Fibroblast of lung (primary cell): ENCODE results near the gene SF3A2. TPM values are rescaled to one million over a fixed set of nuclear protein-coding genes. Genes with fewer than 3 reads are reported as not detected.

ENCODE experiments used
- DNase-seq, 2 donors: peaks; one replicate each; pipeline versions ENCODE4 v3.0.0 to v3.0.0-alpha.2; 2010; ENCODE audit warnings: low read depth in 2 of 2
- H2AFZ ChIP-seq: 2 replicates; pipeline ENCODE4 v1.5.1; 2012; ENCODE audit warnings: low read length, control low read depth, inconsistent platforms
- H3K27ac ChIP-seq: 2 replicates; pipeline ENCODE4 v1.5.1; 2011; ENCODE audit warnings: low read length, control low read depth; ENCODE audit not compliant: insufficient read depth
- H3K27me3 ChIP-seq: 2 replicates; pipeline ENCODE4 v1.5.1; 2011; ENCODE audit warnings: mild to moderate bottlenecking, low read length; ENCODE audit not compliant: control insufficient read depth, insufficient read depth
- H3K36me3 ChIP-seq: 2 replicates; pipeline ENCODE4 v1.5.1; 2011; ENCODE audit warnings: low read length; ENCODE audit not compliant: control insufficient read depth, insufficient read depth
- H3K4me1 ChIP-seq: 2 replicates; pipeline ENCODE4 v1.5.1; 2011; ENCODE audit warnings: low read length; ENCODE audit not compliant: control insufficient read depth, insufficient read depth; ENCODE audit errors: extremely low read depth
- H3K4me2 ChIP-seq: 2 replicates; pipeline ENCODE4 v1.5.1; 2011; ENCODE audit warnings: low read length, control low read depth; ENCODE audit not compliant: insufficient read depth; ENCODE audit errors: extremely low read depth
- H3K4me3 ChIP-seq, 4 experiments: fragments of 200-600 bp in 1 of 4; sonication (generic) in 1 of 4; replicated peaks in 1 of 4; 2 replicates each; pipeline ENCODE4 v1.5.1; 2011 to 2016; ENCODE audit warnings: low read length in 4 of 4, low read depth in 3 of 4, mild to moderate bottlenecking in 3 of 4, control low read depth in 2 of 4, inconsistent platforms in 1 of 4, mixed read lengths in 1 of 4; ENCODE audit not compliant: insufficient read depth in 1 of 4; ENCODE audit errors: control extremely low read depth in 1 of 4
- H3K79me2 ChIP-seq: 2 replicates; pipeline ENCODE4 v1.5.1; 2012; ENCODE audit warnings: mild to moderate bottlenecking, low read length, inconsistent platforms; ENCODE audit not compliant: control insufficient read depth, insufficient read depth
- H3K9ac ChIP-seq: 2 replicates; pipeline ENCODE4 v1.5.1; 2011; ENCODE audit warnings: mild to moderate bottlenecking, low read length, control low read depth; ENCODE audit not compliant: insufficient read depth
- H3K9me3 ChIP-seq: 2 replicates; pipeline ENCODE4 v1.5.1; 2012; ENCODE audit warnings: low read depth, low read length; ENCODE audit not compliant: control insufficient read depth, insufficient read depth
- H4K20me1 ChIP-seq: 2 replicates; pipeline ENCODE4 v1.5.1; 2011; ENCODE audit warnings: low read length; ENCODE audit not compliant: control insufficient read depth, insufficient read depth; ENCODE audit errors: extremely low read depth
- EZH2 ChIP-seq: IDR thresholded peaks from 2 replicates; pipeline ENCODE4 v1.5.1; 2012; ENCODE audit warnings: low read length, control low read depth, mild to moderate bottlenecking; ENCODE audit errors: missing control alignments
- polyA plus RNA-seq, 2 donors: library from polyadenylated mRNA; depleted of rRNA in 1 of 2; stranded (reverse) in 1 of 2; unstranded in 1 of 2; fragments of >200 nt; gene quantifications; 2 replicates each; pipeline ENCODE4 v1.2.1, GENCODE V29; 2011 to 2012; ENCODE audit warnings: missing spikeins in 1 of 2
- total RNA-seq: library from RNA; depleted of rRNA; stranded (reverse); fragments of >200 nt; gene quantifications from 2 replicates; pipeline ENCODE4 v1.2.1, GENCODE V29; 2014
- TF ChIP-seq, protein P1 (sequence below), 2 donors: IDR thresholded peaks in 1 of 2; conservative IDR thresholded peaks in 1 of 2; 1 replicate in 1 of 2; 2 replicates in 1 of 2; pipeline ENCODE4 v1.5.1; 2011 to 2012; ENCODE audit warnings: low read length in 2 of 2, control low read depth in 1 of 2, inconsistent platforms in 1 of 2, low read depth in 1 of 2, mild to moderate bottlenecking in 1 of 2

SF3A2 gene
- total and polyA plus RNA-seq, 2 donors (not counting 1 experiment from before 2014, with no cell fraction given): 11.1 to 31.5 TPM

DNA sequence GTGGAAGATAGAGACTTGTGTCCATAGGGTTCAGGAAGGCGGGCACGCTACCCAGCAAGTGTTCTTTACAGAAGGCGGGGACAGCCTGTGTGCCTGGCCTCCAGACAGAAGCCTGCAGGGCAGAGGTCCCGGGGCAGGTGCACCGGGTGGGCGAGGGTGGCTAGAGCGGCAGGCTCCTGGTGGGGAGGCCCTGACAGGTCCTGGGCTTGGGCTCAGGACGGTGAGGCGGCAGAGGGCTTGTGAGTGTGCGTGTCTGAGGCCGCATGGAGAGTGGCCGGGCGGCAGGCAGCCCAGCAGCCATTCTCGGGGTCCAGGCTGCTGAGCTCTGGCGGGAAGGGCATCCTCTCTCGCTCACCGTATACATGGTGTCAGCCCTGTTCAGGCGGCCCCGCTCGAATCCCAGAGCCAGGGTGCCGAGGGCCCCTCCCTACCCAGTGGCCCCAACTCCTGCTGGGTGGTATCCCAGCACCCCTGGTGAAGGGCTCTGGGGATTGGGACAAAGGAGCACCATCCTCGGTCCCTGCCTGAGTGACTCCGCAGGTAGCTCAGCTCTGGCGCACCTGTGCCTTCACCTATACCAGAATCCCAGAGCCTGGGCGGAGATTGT is 9.5 kb downstream of the SF3A2 start:
- DNase-seq: no peak
- Histone ChIP-seq H3K4me1 (peaks cover 4% of the 10 kb centered on the region), H2AFZ (no peak overlapping the region), H3K9ac (no peak overlapping the region), H3K27ac (no peak overlapping the region), H3K4me3 (no peak overlapping the region), H3K36me3 (peaks cover 37% of the 10 kb centered on the region), H3K9me3 (no peaks in the 10 kb centered on the region), H3K4me2 (no peak overlapping the region), H3K27me3 (peaks cover 12% of the 10 kb centered on the region), H3K79me2 (peaks cover 34% of the 10 kb centered on the region), H4K20me1 (no peaks in the 10 kb centered on the region)
- no peak for TF ChIP-seq EZH2
- TF ChIP-seq, protein P1, sequence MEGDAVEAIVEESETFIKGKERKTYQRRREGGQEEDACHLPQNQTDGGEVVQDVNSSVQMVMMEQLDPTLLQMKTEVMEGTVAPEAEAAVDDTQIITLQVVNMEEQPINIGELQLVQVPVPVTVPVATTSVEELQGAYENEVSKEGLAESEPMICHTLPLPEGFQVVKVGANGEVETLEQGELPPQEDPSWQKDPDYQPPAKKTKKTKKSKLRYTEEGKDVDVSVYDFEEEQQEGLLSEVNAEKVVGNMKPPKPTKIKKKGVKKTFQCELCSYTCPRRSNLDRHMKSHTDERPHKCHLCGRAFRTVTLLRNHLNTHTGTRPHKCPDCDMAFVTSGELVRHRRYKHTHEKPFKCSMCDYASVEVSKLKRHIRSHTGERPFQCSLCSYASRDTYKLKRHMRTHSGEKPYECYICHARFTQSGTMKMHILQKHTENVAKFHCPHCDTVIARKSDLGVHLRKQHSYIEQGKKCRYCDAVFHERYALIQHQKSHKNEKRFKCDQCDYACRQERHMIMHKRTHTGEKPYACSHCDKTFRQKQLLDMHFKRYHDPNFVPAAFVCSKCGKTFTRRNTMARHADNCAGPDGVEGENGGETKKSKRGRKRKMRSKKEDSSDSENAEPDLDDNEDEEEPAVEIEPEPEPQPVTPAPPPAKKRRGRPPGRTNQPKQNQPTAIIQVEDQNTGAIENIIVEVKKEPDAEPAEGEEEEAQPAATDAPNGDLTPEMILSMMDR (conservative IDR thresholded peaks at IDR 0.05 in 1 of 2, IDR thresholded peaks at IDR 0.05 in 1 of 2; ENCODE audit: low read depth in 1 of 2, low read length in 2 of 2): no peak

DNA sequence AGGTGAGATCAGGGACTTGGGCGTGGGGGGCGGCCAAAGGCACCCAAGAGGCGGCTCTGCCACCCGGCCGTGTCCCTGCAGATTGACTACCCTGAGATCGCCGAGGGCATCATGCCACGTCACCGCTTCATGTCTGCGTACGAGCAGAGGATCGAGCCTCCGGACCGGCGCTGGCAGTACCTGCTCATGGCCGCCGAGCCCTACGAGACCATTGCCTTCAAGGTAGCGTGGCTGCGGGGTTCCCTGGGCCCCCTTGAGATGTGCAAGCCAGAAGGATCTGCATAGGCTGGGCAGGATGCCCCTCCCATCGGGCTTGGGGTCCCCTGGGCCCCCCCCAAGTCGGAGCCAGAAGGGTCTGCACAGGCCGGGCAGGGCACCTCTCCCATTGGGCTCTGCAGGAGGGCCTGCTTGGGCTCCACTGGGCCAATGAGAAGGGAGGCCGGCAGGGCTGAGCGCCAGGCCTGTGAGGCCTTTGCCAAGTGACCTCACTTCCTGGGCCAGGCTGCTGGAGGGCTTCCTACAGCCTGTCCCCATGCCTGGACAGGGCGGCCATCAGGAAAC is 10.3 kb downstream of the SF3A2 start:
- Histone ChIP-seq H3K4me1 (peaks cover 4% of the 10 kb centered on the region), H3K9me3 (no peaks in the 10 kb centered on the region), H3K27ac (no peak overlapping the region), H3K79me2 (peaks cover 26% of the 10 kb centered on the region), H3K4me2 (no peak overlapping the region), H3K4me3 (no peak overlapping the region), H3K36me3 (peaks cover 37% of the 10 kb centered on the region), H3K9ac (no peak overlapping the region), H4K20me1 (no peaks in the 10 kb centered on the region), H3K27me3 (peaks cover 19% of the 10 kb centered on the region), H2AFZ (no peak overlapping the region)
- DNase-seq: peak; percentile 32 to 57
- no peak for TF ChIP-seq EZH2
- TF ChIP-seq, protein P1 (conservative IDR thresholded peaks at IDR 0.05 in 1 of 2, IDR thresholded peaks at IDR 0.05 in 1 of 2; ENCODE audit: low read depth in 1 of 2, low read length in 2 of 2): no peak

DNA sequence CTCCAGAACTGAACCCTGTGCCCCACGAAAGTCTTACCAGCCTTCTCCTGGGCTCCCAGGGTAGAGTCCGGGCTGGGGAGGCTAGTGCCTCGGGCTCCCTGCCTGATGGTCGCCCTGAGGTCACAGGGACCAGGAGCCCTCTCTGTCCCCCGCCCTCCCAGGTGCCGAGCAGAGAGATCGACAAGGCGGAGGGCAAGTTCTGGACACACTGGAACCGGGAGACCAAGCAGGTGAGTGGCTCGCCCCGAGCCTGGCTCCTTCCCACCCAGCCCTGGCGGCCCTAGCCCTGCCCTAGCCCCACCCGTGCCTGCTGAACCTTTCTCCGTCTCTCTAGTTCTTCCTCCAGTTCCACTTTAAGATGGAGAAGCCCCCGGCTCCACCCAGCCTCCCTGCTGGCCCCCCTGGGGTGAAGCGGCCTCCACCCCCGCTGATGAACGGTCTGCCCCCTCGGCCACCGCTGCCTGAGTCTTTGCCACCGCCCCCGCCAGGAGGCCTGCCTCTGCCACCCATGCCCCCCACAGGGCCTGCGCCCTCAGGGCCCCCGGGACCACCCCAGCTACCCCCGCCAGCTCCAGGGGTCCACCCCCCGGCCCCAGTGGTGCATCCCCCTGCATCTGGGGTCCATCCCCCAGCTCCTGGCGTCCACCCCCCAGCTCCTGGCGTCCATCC is 10.9 kb downstream of the SF3A2 start:
- Histone ChIP-seq H3K9me3 (no peaks in the 10 kb centered on the region), H3K36me3 (peaks cover 33% of the 10 kb centered on the region), H3K27ac (peak overlapping the region; percentile 27), H3K4me3 (no peak overlapping the region), H3K79me2 (peaks cover 19% of the 10 kb centered on the region), H3K9ac (no peak overlapping the region), H2AFZ (no peak overlapping the region), H4K20me1 (no peaks in the 10 kb centered on the region), H3K4me1 (peaks cover 4% of the 10 kb centered on the region), H3K4me2 (no peak overlapping the region), H3K27me3 (peaks cover 26% of the 10 kb centered on the region)
- no peak for DNase-seq
- TF ChIP-seq EZH2: no peak
- TF ChIP-seq, protein P1 (conservative IDR thresholded peaks at IDR 0.05 in 1 of 2, IDR thresholded peaks at IDR 0.05 in 1 of 2; ENCODE audit: low read depth in 1 of 2, low read length in 2 of 2): no peak
